Tibial nerve (tissue), 4 donors: ENCODE results near the gene LAMP1. TPM values are rescaled to one million over a fixed set of nuclear protein-coding genes. Genes with fewer than 3 reads are reported as not detected.

Experiments
- DNase-seq, 2 donors: peaks; one replicate each; pipeline ENCODE4 v3.0.0-alpha.2; 2019; ENCODE audit warnings: low spot score in 2 of 2
- H3K27ac ChIP-seq, 4 donors: fragments of 200-600 bp; sonication (generic) in 3 of 4; one replicate each; pipeline ENCODE4 v1.5.1; 2017 to 2019; ENCODE audit warnings: mild to moderate bottlenecking in 1 of 4
- H3K27me3 ChIP-seq, 2 donors: fragments of 200-600 bp; sonication (generic) in 1 of 2; one replicate each; pipeline versions ENCODE4 v1.5.1 to v1.6.0; 2017 to 2019
- H3K36me3 ChIP-seq, 3 donors: fragments of 200-600 bp; sonication (generic); one replicate each; pipeline ENCODE4 v1.5.1; 2018 to 2019
- H3K4me1 ChIP-seq, 4 donors: fragments of 200-600 bp; sonication (generic) in 3 of 4; one replicate each; pipeline ENCODE4 v1.5.1; 2017 to 2019
- H3K4me3 ChIP-seq, 4 donors: fragments of 200-600 bp; sonication (generic) in 3 of 4; one replicate each; pipeline ENCODE4 v1.5.1; 2017 to 2019; ENCODE audit warnings: mild to moderate bottlenecking in 1 of 4, moderate library complexity in 1 of 4
- H3K9me3 ChIP-seq, 4 donors: fragments of 200-600 bp; sonication (generic) in 3 of 4; one replicate each; pipeline ENCODE4 v1.5.1; 2017 to 2019
- CTCF ChIP-seq, 5 experiments: fragments of 200-600 bp in 3 of 5; fragments of 450-650 bp in 2 of 5; sonication (generic) in 3 of 5; IDR thresholded peaks; one replicate each; pipeline ENCODE4 v1.5.1; 2016 to 2019; ENCODE audit warnings: antibody characterized with exemption in 5 of 5, mild to moderate bottlenecking in 3 of 5, moderate library complexity in 2 of 5
- EP300 ChIP-seq, 2 donors: sonication (generic); formaldehyde crosslinking; IDR thresholded peaks; one replicate each; pipeline ENCODE4 v1.6.1; 2017; ENCODE audit warnings: antibody characterized with exemption in 2 of 2, mild to moderate bottlenecking in 1 of 2
- POLR2A ChIP-seq, 2 donors: fragments of 450-650 bp; IDR thresholded peaks; one replicate each; pipeline ENCODE4 v1.6.1; 2017; ENCODE audit warnings: antibody characterized with exemption in 2 of 2, mild to moderate bottlenecking in 2 of 2, moderate library complexity in 2 of 2
- WGBS, 2 donors: methylation state at CpG; one replicate each; pipeline ENCODE4 v1.1.5; 2018; 5-methylcytosine and 5-hydroxymethylcytosine counted together
- total RNA-seq, 4 donors: library from RNA; depleted of rRNA; stranded (reverse); fragments of >200 nt; gene quantifications; one replicate each; pipeline ENCODE4 v1.1.0, GENCODE V29; 2016

The LAMP1 gene
- total RNA-seq, 4 donors from 2014 or later, result 114 to 166 (median 130) TPM

GRCh38 chr13:113349050-113349449 lies 52.0 kb downstream of the LAMP1 start:
- peaks cover 0 to 58% (median 6%) of the 10 kb centered on the region in 3 donors for H3K36me3 ChIP-seq
- DNase-seq, result no peak
- H3K27me3 ChIP-seq, result no peaks in the 10 kb centered on the region
- no peak overlapping the region for H3K27ac ChIP-seq
- no peak overlapping the region for H3K4me3 ChIP-seq
- no peak for TF ChIP-seq POLR2A (IDR thresholded peaks at IDR 0.05)
- TF ChIP-seq CTCF (IDR thresholded peaks at IDR 0.05), result no peak
- TF ChIP-seq EP300 (IDR thresholded peaks at IDR 0.05), result no peak
- no peaks in the 10 kb centered on the region for H3K9me3 ChIP-seq
- no peaks in the 10 kb centered on the region for H3K4me1 ChIP-seq
- WGBS, 2 donors, result 90 to 91% methylated on average over 6 of the region's 6 CpGs

- H3K27me3 ChIP-seq, result no peaks in the 10 kb centered on the region
- H3K4me3 ChIP-seq, result no peak overlapping the region
- H3K27ac ChIP-seq, result no peak overlapping the region
- WGBS, 2 donors, result 90 to 95% methylated on average over 15 of the region's 15 CpGs
- DNase-seq, result no peak
- H3K4me1 ChIP-seq, result no peaks in the 10 kb centered on the region
- no peaks in the 10 kb centered on the region for H3K9me3 ChIP-seq
- peaks cover 0 to 55% (median 6%) of the 10 kb centered on the region in 3 donors for H3K36me3 ChIP-seq
- TF ChIP-seq EP300 (IDR thresholded peaks at IDR 0.05) (no peak), CTCF (IDR thresholded peaks at IDR 0.05) (no peak), POLR2A (IDR thresholded peaks at IDR 0.05) (no peak)
Measured at GRCh38 chr13:113349491-113349890, 52.5 kb downstream of the LAMP1 start.

- Histone ChIP-seq H3K4me3 (no peak overlapping the region), H3K4me1 (no peaks in the 10 kb centered on the region), H3K36me3 (peaks cover 0 to 55% (median 6%) of the 10 kb centered on the region in 3 donors), H3K27me3 (no peaks in the 10 kb centered on the region), H3K9me3 (no peaks in the 10 kb centered on the region), H3K27ac (no peak overlapping the region)
- TF ChIP-seq POLR2A (IDR thresholded peaks at IDR 0.05) (no peak), CTCF (IDR thresholded peaks at IDR 0.05) (no peak), EP300 (IDR thresholded peaks at IDR 0.05) (no peak)
- DNase-seq, result no peak
- 79 to 86% methylated on average over 27 to 31 of the region's 32 CpGs for WGBS, 2 donors
Measured at GRCh38 chr13:113350065-113350937, 53.3 kb downstream of the LAMP1 start.

GRCh38 chr13:113350938-113351335 lies 53.9 kb downstream of the LAMP1 start:
- no peak for TF ChIP-seq POLR2A (IDR thresholded peaks at IDR 0.05)
- TF ChIP-seq CTCF (IDR thresholded peaks at IDR 0.05), result no peak
- no peak for TF ChIP-seq EP300 (IDR thresholded peaks at IDR 0.05)
- Histone ChIP-seq H3K4me3 (no peak overlapping the region), H3K4me1 (no peaks in the 10 kb centered on the region), H3K36me3 (peaks cover 0 to 52% (median 6%) of the 10 kb centered on the region in 3 donors), H3K9me3 (no peaks in the 10 kb centered on the region), H3K27me3 (no peaks in the 10 kb centered on the region), H3K27ac (peak overlapping the region in 1 of 4 donors; percentile 20)
- DNase-seq, result no peak
- 92 to 97% methylated on average over 15 of the region's 20 CpGs for WGBS, 2 donors

- Histone ChIP-seq H3K27ac (no peak overlapping the region), H3K4me3 (no peak overlapping the region), H3K9me3 (no peaks in the 10 kb centered on the region), H3K36me3 (peaks cover 0 to 52% (median 6%) of the 10 kb centered on the region in 3 donors), H3K4me1 (no peaks in the 10 kb centered on the region), H3K27me3 (no peaks in the 10 kb centered on the region)
- no peak for TF ChIP-seq EP300 (IDR thresholded peaks at IDR 0.05)
- TF ChIP-seq CTCF (IDR thresholded peaks at IDR 0.05), result no peak
- DNase-seq, result no peak
- WGBS, 2 donors, result 63 to 70% methylated on average over 10 to 15 of the region's 17 CpGs
Measured at GRCh38 chr13:113351514-113352026, 54.5 kb downstream of the LAMP1 start.
